Measurements from ENCODE around the gene E2F2. TPM values are rescaled to one million over a fixed set of nuclear protein-coding genes. Genes with fewer than 3 reads are reported as not detected.

Gene E2F2
- total RNA-seq, 1 donor from 2014 or later, result under 0.01 TPM

DNA sequence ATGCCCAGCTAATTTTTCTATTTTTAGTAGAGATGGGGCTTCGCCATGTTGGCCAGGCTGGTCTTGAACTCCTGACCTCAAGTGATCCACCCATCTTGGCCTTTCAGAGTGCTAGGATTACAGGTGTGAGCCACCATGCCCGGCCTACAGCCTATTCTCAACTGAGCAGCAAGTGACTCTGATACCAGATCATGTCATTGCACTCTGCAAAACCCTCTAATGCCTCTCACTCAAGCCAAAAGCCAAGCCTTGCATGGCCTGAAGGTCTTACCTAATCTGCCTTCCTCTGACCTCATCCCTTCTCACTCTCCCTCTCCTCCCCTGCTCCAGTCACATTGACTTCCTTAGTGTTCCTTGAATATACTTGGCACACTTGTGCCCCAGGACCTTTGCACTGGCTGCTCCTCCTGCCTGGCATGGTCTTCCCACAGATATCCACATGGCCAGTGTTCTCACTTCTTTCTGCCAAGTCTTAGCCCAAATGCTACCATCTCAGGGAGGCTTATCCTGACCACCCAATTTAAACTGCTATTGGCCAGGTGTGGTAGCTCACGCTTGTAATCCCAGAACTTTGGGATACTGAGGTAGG is 38.8 kb downstream of the E2F2 start:
- peak; percentile 60 for FAIRE-seq
- Histone ChIP-seq H3K36me3 (ENCODE audit: control insufficient read depth, insufficient read depth, low read length) (no peaks in the 10 kb centered on the region), H3K4me3 (ENCODE audit: low read depth, low read length) (no peak overlapping the region), H3K27me3 (ENCODE audit: control insufficient read depth, insufficient read depth, low read length) (no peaks in the 10 kb centered on the region)
- TF ChIP-seq, protein P1, sequence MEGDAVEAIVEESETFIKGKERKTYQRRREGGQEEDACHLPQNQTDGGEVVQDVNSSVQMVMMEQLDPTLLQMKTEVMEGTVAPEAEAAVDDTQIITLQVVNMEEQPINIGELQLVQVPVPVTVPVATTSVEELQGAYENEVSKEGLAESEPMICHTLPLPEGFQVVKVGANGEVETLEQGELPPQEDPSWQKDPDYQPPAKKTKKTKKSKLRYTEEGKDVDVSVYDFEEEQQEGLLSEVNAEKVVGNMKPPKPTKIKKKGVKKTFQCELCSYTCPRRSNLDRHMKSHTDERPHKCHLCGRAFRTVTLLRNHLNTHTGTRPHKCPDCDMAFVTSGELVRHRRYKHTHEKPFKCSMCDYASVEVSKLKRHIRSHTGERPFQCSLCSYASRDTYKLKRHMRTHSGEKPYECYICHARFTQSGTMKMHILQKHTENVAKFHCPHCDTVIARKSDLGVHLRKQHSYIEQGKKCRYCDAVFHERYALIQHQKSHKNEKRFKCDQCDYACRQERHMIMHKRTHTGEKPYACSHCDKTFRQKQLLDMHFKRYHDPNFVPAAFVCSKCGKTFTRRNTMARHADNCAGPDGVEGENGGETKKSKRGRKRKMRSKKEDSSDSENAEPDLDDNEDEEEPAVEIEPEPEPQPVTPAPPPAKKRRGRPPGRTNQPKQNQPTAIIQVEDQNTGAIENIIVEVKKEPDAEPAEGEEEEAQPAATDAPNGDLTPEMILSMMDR (IDR thresholded peaks at IDR 0.05; ENCODE audit: insufficient read depth, low read length, severe bottlenecking), result no peak
- DNase-seq (ENCODE audit: low read depth), result no peak

DNA sequence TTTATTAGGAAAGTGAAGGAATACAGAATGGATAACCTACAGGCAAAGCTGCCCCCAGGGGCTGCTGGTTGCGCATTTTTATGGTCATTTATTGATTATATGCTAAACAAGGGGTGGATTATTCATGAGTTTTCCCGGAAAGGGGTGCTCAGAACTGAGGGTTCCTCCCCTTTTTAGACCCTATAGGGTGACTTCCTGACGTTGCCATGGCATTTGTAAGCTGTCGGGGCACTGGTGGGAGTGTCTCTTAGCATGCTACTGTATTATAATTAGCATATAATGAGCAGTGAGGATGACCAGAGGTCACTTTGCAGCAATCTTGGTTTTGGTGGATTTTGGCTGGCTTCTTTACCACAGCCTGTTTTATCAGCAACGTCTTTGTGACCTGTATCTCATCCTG is 41.2 kb downstream of the E2F2 start:
- TF ChIP-seq, protein P1 (IDR thresholded peaks at IDR 0.05; ENCODE audit: insufficient read depth, low read length, severe bottlenecking), result no peak
- Histone ChIP-seq H3K36me3 (ENCODE audit: control insufficient read depth, insufficient read depth, low read length) (no peaks in the 10 kb centered on the region), H3K4me3 (ENCODE audit: low read depth, low read length) (no peak overlapping the region), H3K27me3 (ENCODE audit: control insufficient read depth, insufficient read depth, low read length) (no peaks in the 10 kb centered on the region)
- DNase-seq (ENCODE audit: low read depth), result no peak
- FAIRE-seq, result no peak

DNA sequence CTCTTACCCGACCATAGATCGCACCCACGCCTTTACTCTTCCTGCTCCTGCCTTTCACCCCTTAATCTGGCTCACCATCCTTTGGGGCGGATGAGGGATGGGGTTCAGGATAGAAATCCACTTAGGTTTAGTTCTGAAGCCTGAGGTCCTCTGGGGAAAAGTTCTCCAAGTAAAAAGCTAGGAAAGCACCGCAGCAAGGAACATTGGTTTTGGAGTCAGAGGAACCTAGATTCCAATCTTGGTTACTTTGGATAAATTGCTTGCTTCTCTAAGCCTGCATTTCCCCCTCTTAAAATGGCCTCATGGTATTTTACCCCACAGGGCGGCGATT is 46.1 kb downstream of the E2F2 start:
- no peak for FAIRE-seq
- TF ChIP-seq, protein P1 (IDR thresholded peaks at IDR 0.05; ENCODE audit: insufficient read depth, low read length, severe bottlenecking), result no peak
- DNase-seq (ENCODE audit: low read depth), result no peak
- H3K36me3 ChIP-seq (ENCODE audit: control insufficient read depth, insufficient read depth, low read length), result no peaks in the 10 kb centered on the region
- no peak overlapping the region for H3K4me3 ChIP-seq (ENCODE audit: low read depth, low read length)
- H3K27me3 ChIP-seq (ENCODE audit: control insufficient read depth, insufficient read depth, low read length), result no peaks in the 10 kb centered on the region

DNA sequence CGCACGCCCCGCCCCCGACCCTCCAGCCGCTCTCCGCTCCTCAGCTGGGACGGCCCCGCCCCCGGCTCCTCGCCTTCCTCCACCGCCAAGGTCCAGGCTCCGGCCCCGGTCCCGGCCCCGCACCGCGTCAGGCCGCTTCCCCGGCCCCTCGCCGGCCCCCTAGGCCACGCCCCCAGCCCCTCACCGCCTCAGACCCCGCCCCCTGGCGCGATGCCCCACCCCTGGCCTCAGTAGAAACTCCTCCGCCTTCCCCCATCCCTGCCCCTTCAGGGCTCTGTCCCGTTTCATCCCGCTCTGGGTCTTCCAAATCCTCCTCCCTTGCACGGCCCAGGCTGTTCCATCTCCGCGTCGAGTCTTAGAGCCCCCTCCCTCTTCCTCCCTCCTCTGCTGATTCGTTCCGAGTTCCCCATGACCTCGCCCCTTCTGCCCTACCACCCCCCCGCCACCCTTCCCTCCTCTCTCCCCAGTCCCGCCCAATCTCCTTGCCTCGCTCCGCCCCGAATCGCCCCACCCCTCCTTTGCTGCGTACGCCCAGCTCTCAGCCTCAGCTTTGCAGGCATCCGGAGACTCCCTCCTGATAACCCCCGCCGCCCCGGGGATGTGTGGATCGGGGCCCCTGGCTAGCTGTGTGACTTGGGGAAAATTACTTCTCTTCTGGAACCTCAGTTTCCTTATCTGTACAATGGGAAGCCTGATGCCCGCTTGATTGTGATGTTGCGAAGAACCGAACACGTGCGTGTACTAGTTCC is 46.6 kb downstream of the E2F2 start:
- Histone ChIP-seq H3K36me3 (ENCODE audit: control insufficient read depth, insufficient read depth, low read length) (no peaks in the 10 kb centered on the region), H3K27me3 (ENCODE audit: control insufficient read depth, insufficient read depth, low read length) (no peaks in the 10 kb centered on the region), H3K4me3 (ENCODE audit: low read depth, low read length) (peak overlapping the region; percentile 55)
- TF ChIP-seq, protein P1 (IDR thresholded peaks at IDR 0.05; ENCODE audit: insufficient read depth, low read length, severe bottlenecking), result no peak
- no peak for FAIRE-seq
- DNase-seq (ENCODE audit: low read depth), result peak; percentile 74

DNA sequence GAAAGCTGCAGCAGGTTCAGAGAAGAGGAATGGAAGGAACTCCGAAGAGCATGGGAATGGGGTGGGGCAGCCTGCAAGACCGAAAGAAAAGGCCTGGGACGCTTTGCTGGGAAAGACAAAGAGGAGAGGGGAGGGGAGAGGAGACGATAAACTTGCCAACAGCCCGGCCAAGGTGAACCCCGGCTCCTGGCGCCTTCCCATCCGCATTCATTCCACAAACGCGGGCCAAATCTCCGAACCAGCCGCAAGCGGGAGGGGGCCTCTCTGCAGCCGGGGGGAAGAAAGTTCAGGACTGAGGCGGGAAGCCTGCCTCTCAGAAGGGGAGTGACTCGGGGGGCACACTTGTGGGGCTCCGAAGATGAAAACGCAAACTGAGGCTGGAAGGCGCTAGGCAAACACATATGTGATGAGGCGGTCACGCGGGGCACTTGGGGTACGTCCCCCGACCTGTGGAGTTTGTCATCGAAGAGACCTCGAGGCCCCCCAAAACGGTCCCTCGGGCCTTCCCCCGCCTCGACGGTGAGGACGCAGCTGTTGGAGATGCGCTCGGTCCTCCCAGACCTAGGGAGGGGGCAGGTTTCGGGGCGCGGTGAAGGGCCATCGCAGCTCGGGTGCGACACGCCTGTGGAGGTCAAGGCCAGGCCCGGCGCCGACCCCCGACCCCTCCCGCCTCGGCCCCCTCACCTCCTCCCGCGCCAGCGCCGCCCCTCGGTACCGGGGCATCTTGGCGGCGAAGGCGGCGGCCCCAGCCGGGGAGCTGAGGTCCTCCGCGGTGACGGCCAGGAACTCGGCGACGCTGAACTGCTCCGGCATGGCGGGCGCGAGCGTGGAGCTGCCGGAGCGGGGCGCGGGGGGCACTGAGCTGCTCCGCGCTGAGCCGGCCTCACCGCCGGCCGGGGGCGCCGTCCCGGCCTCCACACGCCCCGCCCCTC is 47.4 kb downstream of the E2F2 start, which contains the start of gene ASAP3:
TSS of gene ASAP3 (minus strand) at position 859 of the 932 bp plus-strand sequence. CDS start at position 813, 46 bp downstream.
- TF ChIP-seq, protein P1 (IDR thresholded peaks at IDR 0.05; ENCODE audit: insufficient read depth, low read length, severe bottlenecking), result peak; percentile 30
- DNase-seq (ENCODE audit: low read depth) (no peak), FAIRE-seq (no peak)
- Histone ChIP-seq H3K36me3 (ENCODE audit: control insufficient read depth, insufficient read depth, low read length) (no peaks in the 10 kb centered on the region), H3K27me3 (ENCODE audit: control insufficient read depth, insufficient read depth, low read length) (no peaks in the 10 kb centered on the region), H3K4me3 (ENCODE audit: low read depth, low read length) (peak within 1 kb of the TSS; percentile 55)

Data from bronchial epithelial cell (primary cell).